ENCODE results near the gene PDLIM4.

PDLIM4 gene

DNA sequence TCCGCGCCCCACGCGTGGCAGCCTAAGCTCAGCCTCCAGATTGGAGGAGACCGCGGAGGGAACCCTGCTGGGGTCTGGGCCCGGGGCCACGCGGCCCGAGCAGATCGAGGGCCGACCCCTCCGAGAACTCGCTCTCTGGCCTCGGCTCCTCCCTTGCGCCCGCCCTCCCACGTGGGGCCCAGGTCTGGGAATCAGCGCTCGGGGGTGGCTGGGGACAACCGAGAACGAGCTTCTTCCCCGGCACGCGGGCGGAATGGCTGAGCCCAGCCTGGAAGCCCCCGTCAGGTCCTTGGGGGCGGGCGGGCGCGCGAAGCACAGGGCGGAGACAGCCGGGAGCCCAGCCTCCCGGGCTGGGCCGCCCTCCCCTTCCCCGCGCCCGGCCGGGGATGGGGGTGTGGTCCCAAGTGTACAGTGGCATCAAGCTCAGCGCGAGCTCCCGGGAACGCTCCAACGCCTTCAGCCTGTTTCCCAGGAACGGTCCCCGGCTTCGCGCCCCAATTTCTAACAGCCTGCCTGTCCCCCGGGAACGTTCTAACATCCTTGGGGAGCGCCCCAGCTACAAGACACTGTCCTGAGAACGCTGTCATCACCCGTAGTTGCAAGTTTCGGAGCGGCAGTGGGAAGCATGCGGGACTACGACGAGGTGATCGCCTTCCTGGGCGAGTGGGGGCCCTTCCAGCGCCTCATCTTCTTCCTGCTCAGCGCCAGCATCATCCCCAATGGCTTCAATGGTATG lies 36.7 kb downstream of the PDLIM4 start, which contains the start of gene SLC22A4:
Gene SLC22A4 (plus strand): TSS at position 403 of the 736 bp plus-strand sequence. CDS start 223 bp downstream, at position 626.
- Histone ChIP-seq H3K4me1 (ENCODE audit: control insufficient read depth in 1 of 2, insufficient read depth in 1 of 2, low read depth in 1 of 2, low read length in 1 of 2) (peaks cover 69 to 77% of the 10 kb centered on the region in 2 experiments), H3K9me3 (no peaks in the 10 kb centered on the region), H3K4me3 (ENCODE audit: low read depth in 1 of 2, low read length in 1 of 2) (peak within 1 kb of the TSS; percentile 83 to 84), H3K27ac (peak within 1 kb of the TSS; percentile 99), H3K27me3 (no peaks in the 10 kb centered on the region), H3K36me3 (peaks cover 2% of the 10 kb centered on the region)
- no peak for TF ChIP-seq CTCF (IDR thresholded peaks at IDR 0.05)

DNA sequence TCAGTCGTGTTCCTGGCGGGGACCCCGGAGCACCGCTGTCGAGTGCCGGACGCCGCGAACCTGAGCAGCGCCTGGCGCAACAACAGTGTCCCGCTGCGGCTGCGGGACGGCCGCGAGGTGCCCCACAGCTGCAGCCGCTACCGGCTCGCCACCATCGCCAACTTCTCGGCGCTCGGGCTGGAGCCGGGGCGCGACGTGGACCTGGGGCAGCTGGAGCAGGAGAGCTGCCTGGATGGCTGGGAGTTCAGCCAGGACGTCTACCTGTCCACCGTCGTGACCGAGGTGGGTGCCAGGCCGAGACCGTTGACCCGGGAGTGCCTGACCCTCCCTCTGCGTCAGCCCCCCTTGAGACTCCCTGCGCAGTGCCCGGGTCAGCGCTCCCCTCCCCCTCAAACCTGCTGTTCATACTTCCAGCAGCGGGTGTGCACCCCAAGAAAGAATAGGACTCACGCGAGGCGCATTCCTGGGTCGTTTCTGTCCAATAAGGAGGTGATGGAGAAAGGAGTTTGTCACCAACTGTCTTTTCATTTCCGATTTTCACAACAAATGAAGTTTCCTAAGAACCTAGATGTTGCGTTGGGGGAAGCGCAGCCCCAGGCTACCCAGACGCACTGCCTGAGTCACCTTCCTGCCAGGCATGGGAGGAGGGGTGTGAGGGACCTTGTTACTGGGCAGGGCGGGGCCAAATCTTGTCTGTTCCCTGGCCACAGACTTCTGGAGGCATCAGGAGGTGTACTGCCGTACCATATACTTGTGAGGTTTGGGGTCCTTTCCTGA lies 37.4 kb downstream of the PDLIM4 start:
- peak overlapping the region; percentile 83 to 84 for H3K4me3 ChIP-seq (ENCODE audit: low read depth in 1 of 2, low read length in 1 of 2)
- H3K27ac ChIP-seq: peak overlapping the region; percentile 99
- H3K4me1 ChIP-seq (ENCODE audit: control insufficient read depth in 1 of 2, insufficient read depth in 1 of 2, low read depth in 1 of 2, low read length in 1 of 2): peaks cover 73 to 80% of the 10 kb centered on the region in 2 experiments
- TF ChIP-seq CTCF (IDR thresholded peaks at IDR 0.05): no peak
- H3K27me3 ChIP-seq: no peaks in the 10 kb centered on the region
- no peaks in the 10 kb centered on the region for H3K36me3 ChIP-seq
- H3K9me3 ChIP-seq: no peaks in the 10 kb centered on the region

DNA sequence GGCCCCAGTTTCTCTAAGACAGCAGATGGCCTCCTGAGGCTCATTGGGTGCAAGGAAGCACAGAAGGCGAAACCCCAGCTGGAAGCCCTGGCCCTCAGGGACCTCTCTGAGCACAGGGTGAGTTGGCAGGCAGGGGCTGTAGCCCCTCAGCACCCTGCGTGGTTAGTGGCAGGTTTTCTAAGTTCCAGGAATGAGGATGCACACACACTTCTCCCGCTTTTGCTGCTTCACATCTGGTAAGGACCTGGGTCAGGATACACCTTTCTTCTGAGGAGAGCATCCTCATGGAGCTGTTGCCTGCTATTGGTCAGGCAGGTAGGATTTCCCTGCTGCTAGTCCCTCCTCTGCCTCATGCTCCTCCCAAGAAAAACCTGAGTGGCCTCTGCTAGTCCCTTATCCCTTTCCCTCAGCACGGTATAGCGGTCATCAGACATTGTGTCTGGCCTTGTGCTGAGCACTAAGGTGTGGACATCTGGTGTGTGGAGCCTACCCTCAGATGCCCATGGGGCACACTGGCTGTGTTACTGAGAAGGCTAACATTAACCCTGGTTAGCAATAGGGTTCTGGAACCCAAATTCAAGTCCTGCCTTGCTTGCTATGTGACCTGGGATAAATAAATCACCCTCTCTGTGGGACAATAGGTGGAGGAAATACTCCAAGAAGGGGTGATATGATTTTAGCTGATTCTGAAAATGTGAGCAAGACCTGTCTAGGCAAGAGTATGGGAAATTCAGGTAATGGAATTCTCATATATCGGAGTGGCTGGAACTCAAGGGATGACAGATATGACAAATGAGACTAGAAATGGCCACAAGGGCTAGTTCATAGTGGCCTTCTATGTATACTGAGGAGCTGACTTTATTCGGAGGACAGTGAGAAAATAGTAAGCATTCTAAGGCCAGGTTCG lies 38.3 kb downstream of the PDLIM4 start:
- peaks cover 73 to 80% of the 10 kb centered on the region in 2 experiments for H3K4me1 ChIP-seq (ENCODE audit: control insufficient read depth in 1 of 2, insufficient read depth in 1 of 2, low read depth in 1 of 2, low read length in 1 of 2)
- H3K36me3 ChIP-seq: peaks cover under 1% of the 10 kb centered on the region
- peak overlapping the region; percentile 99 for H3K27ac ChIP-seq
- H3K27me3 ChIP-seq: no peaks in the 10 kb centered on the region
- TF ChIP-seq CTCF (IDR thresholded peaks at IDR 0.05): no peak
- peak overlapping the region; percentile 83 to 84 for H3K4me3 ChIP-seq (ENCODE audit: low read depth in 1 of 2, low read length in 1 of 2)
- no peaks in the 10 kb centered on the region for H3K9me3 ChIP-seq

GRCh38 chr5:132296412-132297016 lies 39.0 kb downstream of the PDLIM4 start:
- no peaks in the 10 kb centered on the region for H3K27me3 ChIP-seq

More at GRCh38 chr5:132296412-132297016, 39.0 kb downstream of the PDLIM4 start:
- Histone ChIP-seq H3K4me3 (ENCODE audit: low read depth in 1 of 2, low read length in 1 of 2) (peak overlapping the region; percentile 83 to 84), H3K9me3 (no peaks in the 10 kb centered on the region), H3K36me3 (peaks cover 5% of the 10 kb centered on the region), H3K4me1 (ENCODE audit: control insufficient read depth in 1 of 2, insufficient read depth in 1 of 2, low read depth in 1 of 2, low read length in 1 of 2) (peaks cover 73 to 80% of the 10 kb centered on the region in 2 experiments), H3K27ac (peak overlapping the region; percentile 99)
- TF ChIP-seq CTCF (IDR thresholded peaks at IDR 0.05): no peak

Measured in neutrophil (primary cell).